NCI-H1417 treated with DMSO at 0.1 percent for 48 hours (cell line): Measurements from ENCODE around the gene RIMBP2.
"Not testable (repeated sequence)": the region's sequence is repeated elsewhere in the genome, so short reads cannot be mapped to it uniquely, and the experiment has no call there.

Experiments
- DNase-seq: peaks from one replicate; lab custom pipeline; 2025; lab: John Stamatoyannopoulos, UW

The RIMBP2 gene

DNA sequence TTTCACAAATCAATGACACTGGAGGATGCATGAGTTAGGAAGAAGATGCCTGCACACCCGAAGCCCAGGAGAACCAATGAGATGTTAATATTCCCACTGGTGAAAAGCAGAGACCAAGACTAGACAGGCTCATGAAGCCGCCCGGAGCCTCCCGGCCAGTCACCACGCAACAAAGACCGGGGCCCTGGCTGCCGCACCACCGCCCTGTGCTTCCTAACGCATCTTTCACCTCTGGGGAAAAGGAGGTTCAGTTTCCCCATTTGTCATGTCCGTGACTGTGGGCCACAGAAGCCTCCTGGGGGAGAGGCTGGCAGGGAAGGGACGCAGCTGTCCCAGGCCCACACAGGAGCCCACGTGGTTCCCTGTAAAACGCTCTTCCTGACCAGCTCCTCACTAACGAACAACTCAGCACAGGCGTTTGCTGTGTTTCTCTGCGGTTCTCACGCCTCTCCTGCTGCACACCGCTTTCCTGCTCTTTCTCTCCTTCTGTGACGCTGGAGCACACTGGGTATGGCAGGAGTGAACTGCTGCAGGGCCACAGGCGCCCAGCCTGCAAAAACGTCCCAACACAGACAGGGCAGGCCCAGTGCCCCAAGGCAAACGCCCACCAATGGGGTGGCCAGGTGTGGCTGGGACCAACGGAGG, 10.8 kb downstream of the RIMBP2 start:
- DNase-seq, result no peak

DNA sequence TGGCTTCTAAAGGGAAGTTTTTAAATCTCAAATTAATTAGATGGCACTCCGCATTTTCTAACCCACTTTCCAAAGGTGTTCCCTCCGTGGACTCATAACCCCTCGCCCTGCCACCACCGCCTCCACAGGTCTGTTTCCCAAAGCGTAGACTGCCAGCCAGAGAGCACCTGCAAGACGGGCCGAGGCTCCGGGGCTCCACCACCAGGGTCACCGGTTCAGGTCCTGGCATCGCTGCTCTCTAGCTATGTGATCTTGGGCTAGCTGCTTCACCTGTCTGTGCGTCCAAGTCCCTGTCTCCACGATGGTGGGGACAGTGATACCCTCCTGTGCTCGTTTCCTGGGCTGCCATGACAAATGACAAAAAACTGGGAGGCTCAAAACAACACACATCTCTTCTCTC, 11.5 kb downstream of the RIMBP2 start:
- no peak for DNase-seq

- DNase-seq, result no peak
Observed at GRCh38 chr12:130703733-130704375, 12.2 kb downstream of the RIMBP2 start.

GRCh38 chr12:130702966-130703732, 12.9 kb downstream of the RIMBP2 start:
- no peak for DNase-seq

DNA sequence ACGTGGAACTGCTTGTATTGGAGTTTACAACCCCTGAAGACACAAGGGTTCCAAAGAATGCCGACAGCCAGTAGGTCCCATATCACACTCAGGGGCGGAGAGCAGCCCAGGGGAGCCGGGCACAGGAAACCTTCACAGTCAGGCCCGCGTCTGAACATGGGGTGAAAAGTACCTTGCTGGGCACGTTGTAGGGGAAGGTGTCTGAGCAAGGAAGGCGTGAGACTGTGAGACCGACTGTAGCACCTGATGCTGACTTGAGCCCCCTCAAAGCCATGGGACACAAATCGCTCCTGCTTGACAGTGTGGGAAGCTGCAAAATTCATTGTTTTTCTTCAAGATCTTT, 14.7 kb downstream of the RIMBP2 start:
- DNase-seq, result no peak

DNA sequence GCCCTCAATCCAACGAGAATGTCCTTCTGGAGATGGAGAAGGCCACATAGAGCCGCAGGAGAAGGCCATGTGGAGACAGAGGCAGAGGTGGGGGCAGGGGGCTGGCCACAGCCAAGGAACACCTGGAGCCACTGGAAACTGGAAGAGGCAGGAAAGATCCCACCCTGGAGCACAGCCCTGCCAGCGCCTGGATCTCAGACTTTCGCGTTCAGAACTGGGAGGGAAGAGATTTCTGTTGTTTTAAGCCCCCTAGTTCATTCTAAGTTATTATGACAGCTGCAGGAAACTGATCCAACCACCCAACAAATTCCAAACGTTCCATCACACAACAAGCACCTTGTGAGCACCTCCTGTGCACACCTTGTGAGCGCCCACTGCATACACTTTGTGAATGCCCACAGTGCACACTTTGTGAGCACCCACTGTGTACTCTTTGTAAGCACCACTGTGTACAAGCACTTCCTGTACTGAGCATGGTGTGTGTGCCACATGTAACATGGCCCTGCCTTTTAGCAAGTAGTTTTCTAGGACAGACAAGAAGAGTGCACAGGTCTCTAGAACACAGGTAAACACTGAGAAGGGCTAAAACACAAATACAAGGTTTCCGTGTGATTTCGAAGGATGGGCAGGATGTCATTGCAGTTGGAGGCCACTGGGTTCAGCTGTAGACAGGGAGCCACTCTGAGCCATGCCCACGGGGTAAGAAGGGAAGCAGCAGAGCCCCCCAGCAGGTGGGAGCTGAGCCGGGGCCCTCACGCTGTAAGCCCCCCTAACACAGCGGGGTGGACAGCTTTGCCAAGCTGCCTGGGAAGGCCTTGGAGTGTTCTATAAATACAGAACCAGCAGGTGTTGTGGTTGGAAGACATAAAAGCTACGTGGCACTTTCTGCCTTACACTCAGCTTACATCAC, 15.4 kb downstream of the RIMBP2 start:
- DNase-seq, result no peak

DNA sequence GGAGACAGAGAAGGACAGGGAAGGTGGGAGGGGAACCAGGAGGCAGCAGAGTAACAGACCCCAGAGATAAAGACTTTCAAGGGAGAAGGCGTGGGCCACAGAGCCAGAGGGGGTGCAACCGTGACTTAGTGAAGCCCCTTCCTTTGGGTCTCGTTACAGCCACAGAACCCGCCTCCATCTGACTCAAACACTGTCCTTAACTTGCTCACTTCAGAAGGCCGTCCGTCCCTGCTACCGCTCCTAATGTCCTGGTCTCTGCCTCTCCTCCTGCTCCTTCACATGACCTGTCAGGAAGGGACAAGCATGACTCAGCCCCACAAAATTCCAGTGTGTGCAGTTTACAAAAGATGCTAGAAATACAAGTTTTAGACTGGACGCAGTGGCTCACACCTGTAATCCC, 18.0 kb downstream of the RIMBP2 start:
- DNase-seq, result no peak

- no peak for DNase-seq
Observed at GRCh38 chr12:130696379-130697100, 19.6 kb downstream of the RIMBP2 start.

- no peak for DNase-seq
Observed at GRCh38 chr12:130695061-130695460, 21.0 kb downstream of the RIMBP2 start.

GRCh38 chr12:130689408-130690405, 26.4 kb downstream of the RIMBP2 start:
- DNase-seq, result no peak

DNA sequence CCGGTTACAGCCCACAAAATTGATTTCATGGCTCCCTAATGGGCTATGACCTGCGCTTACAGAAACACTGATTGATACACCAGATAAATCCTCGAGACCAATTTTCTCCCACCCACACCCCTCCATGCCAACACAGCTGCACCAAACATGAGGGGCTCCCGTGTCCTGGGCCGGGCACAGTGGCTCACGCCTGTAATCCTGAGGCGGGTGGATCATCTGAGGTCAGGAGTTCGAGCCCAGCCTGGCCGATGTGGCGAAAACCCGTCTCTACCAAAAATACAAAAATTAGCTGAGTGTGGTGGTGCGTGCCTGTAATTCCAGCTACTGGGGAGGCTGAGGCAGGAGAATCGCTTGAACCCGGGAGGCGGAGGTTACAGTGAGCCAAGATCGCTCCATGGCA, 27.1 kb downstream of the RIMBP2 start:
- DNase-seq, result not testable (repeated sequence)

DNA sequence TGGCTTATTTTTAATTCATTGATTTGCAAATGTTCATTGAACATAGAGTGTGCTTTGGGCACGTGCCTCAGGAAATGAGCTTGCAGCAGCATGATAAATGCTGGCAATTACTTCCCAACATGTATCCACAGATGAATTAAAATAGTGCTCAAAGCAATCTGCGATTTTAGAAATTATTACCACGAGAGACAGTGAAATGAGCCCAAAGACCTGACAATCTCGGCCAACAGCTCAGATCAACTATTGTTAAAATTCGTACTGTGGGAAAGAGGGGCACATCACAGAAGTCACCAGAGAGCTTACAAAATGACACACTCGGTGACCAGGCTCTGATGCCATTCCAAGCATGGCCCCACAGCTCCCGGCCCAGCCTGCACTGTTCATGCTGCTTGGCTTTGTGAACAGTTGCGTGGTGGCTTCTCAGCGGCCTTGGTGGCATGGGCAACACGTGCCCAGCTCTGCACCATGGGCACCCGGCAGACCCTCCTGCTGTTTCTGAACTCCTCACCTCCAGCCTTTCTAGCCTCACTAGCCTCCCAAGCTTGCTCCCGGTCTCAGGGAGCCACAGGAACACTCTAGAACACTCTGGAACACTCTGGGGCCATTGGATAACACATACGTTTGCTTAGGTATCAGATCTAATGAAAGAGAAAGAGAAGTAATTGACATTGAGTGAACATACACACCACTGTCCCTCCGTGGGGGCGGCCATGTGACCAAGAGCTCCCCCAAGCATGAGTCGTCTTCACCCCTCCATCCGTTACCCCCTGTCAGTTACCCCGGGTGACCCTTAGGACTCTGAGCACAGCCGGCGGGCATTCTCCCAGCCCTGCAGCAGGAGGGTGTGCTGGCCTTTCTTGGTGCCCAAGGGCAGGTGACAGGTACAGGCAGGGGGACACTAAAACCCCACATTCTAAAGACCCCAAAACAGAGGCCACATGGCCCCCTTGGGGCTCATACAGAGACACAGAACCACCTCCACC, 28.0 kb downstream of the RIMBP2 start:
- no peak for DNase-seq

GRCh38 chr12:130687190-130687589, 28.9 kb downstream of the RIMBP2 start:
- DNase-seq, result no peak

GRCh38 chr12:130686511-130686991, 29.5 kb downstream of the RIMBP2 start:
- no peak for DNase-seq

GRCh38 chr12:130685850-130686249, 30.2 kb downstream of the RIMBP2 start:
- no peak for DNase-seq

GRCh38 chr12:130685250-130685787, 30.8 kb downstream of the RIMBP2 start:
- DNase-seq, result no peak

DNA sequence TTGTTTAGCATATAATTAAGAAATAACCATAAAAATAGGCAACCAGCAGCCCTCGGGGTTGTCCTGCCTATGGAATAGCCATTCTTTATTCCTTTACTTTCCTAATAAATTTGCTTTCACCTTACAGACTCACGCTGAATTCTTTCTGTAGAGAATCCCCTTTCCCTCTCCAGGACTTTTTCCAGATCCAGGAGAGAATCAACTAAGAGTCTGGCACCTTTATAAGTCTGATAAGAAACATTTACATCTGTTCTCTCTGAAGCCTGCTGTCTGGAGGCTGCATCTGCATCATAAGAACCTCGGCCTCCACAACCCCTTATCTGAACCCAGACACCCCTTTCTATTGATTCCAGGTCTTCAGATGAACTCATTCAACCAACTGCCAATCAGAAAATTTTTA, 32.3 kb downstream of the RIMBP2 start:
- no peak for DNase-seq

- no peak for DNase-seq
Observed at GRCh38 chr12:130683080-130683479, 33.0 kb downstream of the RIMBP2 start.
